Activated B cell treated with CpG ODN at 0.5 μM for 24 hours (primary cell): ENCODE results near the gene CDC42BPB. TPM values are rescaled to one million over a fixed set of nuclear protein-coding genes. Genes with fewer than 3 reads are reported as not detected.

Experiments used
- ATAC-seq: fragments of 200-7000 bp; cut with Tn5 transposase; one replicate; pipeline ENCODE4 v1.10.0; 2021; ENCODE audit warnings: low read depth, mild to moderate bottlenecking, moderate library complexity
- CTCF ChIA-PET: fragments of 350-600 bp; sonication (Branson Sonifier 250); formaldehyde crosslinking; loops from one replicate; lab custom pipeline; 2021; ENCODE audit warnings: antibody characterized with exemption; lab: Charles Lee
- POLR2A ChIA-PET: fragments of 350-600 bp; sonication (Branson Sonifier 250); formaldehyde crosslinking; loops from one replicate; lab custom pipeline; 2021; ENCODE audit warnings: antibody characterized with exemption; lab: Charles Lee
- DNase-seq: peaks from one replicate; pipeline ENCODE4 v3.0.0; 2022
- H3K27ac Mint-ChIP-seq: one replicate; pipeline ENCODE4 v1.8.0; 2020; ENCODE audit warnings: mixed read lengths
- H3K27me3 Mint-ChIP-seq: one replicate; pipeline ENCODE4 v1.8.0; 2021; ENCODE audit warnings: mixed read lengths
- H3K36me3 Mint-ChIP-seq: one replicate; pipeline ENCODE4 v1.8.0; 2021; ENCODE audit warnings: low read depth, mixed read lengths
- H3K4me1 Mint-ChIP-seq: one replicate; pipeline ENCODE4 v1.8.0; 2021; ENCODE audit warnings: mixed read lengths
- H3K4me3 Mint-ChIP-seq: one replicate; pipeline ENCODE4 v1.8.0; 2020; ENCODE audit warnings: mild to moderate bottlenecking, mixed read lengths
- H3K9me3 Mint-ChIP-seq: one replicate; pipeline ENCODE4 v1.8.0; 2020; ENCODE audit warnings: mixed read lengths
- CTCF ChIP-seq: fragments of 200-600 bp; IDR thresholded peaks from one replicate; pipeline ENCODE4 v1.8.0; 2022; ENCODE audit warnings: antibody characterized with exemption, mild to moderate bottlenecking
- intact Hi-C: fragments of 100-400 bp; cut with micrococcal nuclease; formaldehyde crosslinking; loops from one replicate; pipeline ENCODE4 v1.15.1; 2024
- total RNA-seq: library from RNA; stranded (reverse); gene quantifications from 2 replicates; pipeline ENCODE4 v1.2.3, GENCODE V29; 2022

Gene CDC42BPB
- total RNA-seq, 1 donor from 2014 or later = 38.5 TPM

- no peak for TF ChIP-seq CTCF
- Mint-ChIP-seq H3K4me1 (peaks cover 24% of the 10 kb centered on the region), H3K9me3 (no peaks in the 10 kb centered on the region), H3K27me3 (no peaks in the 10 kb centered on the region), H3K36me3 (peaks cover 18% of the 10 kb centered on the region), H3K27ac (no peak overlapping the region), H3K4me3 (no peak overlapping the region)
- ATAC-seq (no peak), DNase-seq (no peak)
- ChIA-PET CTCF (no interaction called here), POLR2A (no interaction called here)
- intact Hi-C loops = no loop called here
Measured at GRCh38 chr14:102932484-102933248, 124.7 kb downstream of the CDC42BPB start.

DNA sequence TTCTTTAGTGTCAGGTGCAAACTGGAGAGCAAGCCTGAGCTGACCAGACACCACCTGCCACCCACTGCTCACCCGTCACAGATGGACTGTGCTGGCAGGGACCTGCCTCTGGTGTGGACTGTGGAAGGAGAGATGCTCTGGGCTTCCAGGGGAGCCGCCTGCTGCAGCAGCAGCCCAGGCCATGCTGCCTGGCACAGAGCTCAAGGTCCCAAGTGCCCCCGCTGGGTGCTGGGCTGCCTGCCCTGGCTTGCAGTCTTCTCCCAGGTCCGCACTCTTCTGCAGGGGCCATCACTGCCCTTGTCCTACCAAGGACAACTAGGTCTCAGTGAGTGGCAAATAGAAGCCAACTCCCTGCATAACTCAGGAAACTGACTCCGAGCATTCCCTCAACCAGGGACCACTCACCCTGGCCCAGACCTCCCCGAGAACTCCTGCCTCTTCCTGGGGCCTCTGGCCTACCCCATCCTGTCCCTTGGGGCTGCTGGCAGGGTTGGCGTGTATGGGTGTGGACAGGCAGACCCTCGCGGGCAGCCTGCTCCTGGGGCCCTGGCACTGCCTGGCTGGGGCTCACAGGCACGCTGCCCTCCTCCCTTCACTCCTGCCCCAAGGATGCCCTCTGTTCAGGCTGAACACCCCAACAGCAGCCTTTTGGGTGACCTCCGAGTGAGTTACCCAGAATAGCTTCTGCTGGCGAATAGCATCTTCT, 125.6 kb downstream of the CDC42BPB start:
- ATAC-seq (no peak), DNase-seq (no peak)
- Mint-ChIP-seq H3K36me3 (peaks cover 13% of the 10 kb centered on the region), H3K27ac (no peak overlapping the region), H3K4me1 (peaks cover 24% of the 10 kb centered on the region), H3K9me3 (no peaks in the 10 kb centered on the region), H3K27me3 (no peaks in the 10 kb centered on the region), H3K4me3 (no peak overlapping the region)
- CTCF ChIA-PET = no interaction called here
- intact Hi-C loops = no loop called here
- POLR2A ChIA-PET = interaction anchor here (0.6 to 0.7 kb wide), 2 partner anchors 15 to 188 kb away, joined by 3 to 5 read pairs; no protein-coding TSS in a partner anchor
- no peak for TF ChIP-seq CTCF

GRCh38 chr14:102930753-102931579, 126.4 kb downstream of the CDC42BPB start:
- no peak for ATAC-seq
- no peak for TF ChIP-seq CTCF
- POLR2A ChIA-PET = interaction anchor here (0.7 to 0.8 kb wide), 2 partner anchors 11 to 16 kb away, joined by 3 to 4 read pairs; no protein-coding TSS in a partner anchor
- Mint-ChIP-seq H3K27ac (no peak overlapping the region), H3K4me1 (peaks cover 21% of the 10 kb centered on the region), H3K27me3 (peaks cover under 1% of the 10 kb centered on the region), H3K9me3 (no peaks in the 10 kb centered on the region), H3K36me3 (peaks cover 10% of the 10 kb centered on the region), H3K4me3 (peak overlapping the region; percentile 19)
- CTCF ChIA-PET = no interaction called here
- no peak for DNase-seq
- intact Hi-C loops = no loop called here

DNA sequence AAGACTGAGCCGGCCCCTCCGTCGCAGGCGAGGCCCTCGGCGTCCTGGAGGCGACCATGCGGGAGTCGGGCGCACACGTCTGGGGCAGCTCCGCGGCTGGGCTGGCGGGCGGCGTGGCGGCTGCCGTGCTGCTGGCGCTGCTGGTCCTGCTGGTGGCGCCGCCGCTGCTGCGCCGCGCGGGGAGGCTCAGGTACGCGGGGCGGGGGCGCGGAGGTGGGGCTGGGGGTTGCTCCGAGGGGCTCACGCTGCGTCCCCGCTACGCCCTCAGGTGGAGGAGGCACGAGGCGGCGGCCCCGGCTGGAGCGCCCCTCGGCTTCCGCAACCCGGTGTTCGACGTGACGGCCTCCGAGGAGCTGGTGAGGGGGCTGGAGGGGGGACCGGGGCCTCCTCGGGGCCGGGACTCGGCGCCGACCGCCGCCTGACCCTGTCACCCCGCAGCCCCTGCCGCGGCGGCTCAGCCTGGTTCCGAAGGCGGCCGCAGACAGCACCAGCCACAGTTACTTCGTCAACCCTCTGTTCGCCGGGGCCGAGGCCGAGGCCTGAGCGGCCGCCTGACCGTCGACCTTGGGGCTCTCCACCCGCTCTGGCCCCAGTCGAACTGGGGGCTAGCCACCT, 127.1 kb downstream of the CDC42BPB start:
- Mint-ChIP-seq H3K27me3 (peaks cover 3% of the 10 kb centered on the region), H3K4me1 (peaks cover 17% of the 10 kb centered on the region), H3K9me3 (no peaks in the 10 kb centered on the region), H3K36me3 (peaks cover 10% of the 10 kb centered on the region), H3K4me3 (no peak overlapping the region), H3K27ac (no peak overlapping the region)
- intact Hi-C loops = no loop called here
- ATAC-seq (no peak), DNase-seq (no peak)
- ChIA-PET POLR2A (interaction anchor here (0.8 kb wide), 1 partner anchor 12 kb away, joined by 4 read pairs; no protein-coding TSS in a partner anchor), CTCF (no interaction called here)
- TF ChIP-seq CTCF = no peak
